Measurements from ENCODE around the gene SURF1. TPM values are rescaled to one million over a fixed set of nuclear protein-coding genes. Genes with fewer than 3 reads are reported as not detected.
A peak's percentile ranks its signal among the peaks of the same experiment; 100 is the strongest.

SURF1 gene
- polyA plus RNA-seq, 1 experiment = 46.1 TPM

DNA sequence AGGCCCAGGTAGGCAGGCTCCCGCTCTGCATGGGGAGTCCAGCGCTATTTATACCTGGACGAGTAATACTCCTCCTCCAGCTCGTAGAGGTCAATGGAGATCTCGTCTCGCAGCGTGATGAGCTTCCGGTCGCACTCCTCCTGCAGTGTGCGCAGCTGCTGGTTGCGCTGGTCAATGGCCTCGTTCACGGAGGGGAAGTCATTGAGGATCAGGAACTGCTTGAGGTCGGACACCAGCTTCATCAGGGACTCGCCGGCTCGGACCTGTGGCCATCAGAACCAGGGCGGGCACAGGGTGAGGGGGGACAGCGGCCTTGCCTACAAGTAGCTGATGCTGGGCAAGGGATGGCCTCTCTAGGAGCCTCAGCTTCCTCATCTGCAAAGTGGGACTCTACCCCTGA is 12.2 kb downstream of the SURF1 start:
- TF ChIP-seq, protein P1, sequence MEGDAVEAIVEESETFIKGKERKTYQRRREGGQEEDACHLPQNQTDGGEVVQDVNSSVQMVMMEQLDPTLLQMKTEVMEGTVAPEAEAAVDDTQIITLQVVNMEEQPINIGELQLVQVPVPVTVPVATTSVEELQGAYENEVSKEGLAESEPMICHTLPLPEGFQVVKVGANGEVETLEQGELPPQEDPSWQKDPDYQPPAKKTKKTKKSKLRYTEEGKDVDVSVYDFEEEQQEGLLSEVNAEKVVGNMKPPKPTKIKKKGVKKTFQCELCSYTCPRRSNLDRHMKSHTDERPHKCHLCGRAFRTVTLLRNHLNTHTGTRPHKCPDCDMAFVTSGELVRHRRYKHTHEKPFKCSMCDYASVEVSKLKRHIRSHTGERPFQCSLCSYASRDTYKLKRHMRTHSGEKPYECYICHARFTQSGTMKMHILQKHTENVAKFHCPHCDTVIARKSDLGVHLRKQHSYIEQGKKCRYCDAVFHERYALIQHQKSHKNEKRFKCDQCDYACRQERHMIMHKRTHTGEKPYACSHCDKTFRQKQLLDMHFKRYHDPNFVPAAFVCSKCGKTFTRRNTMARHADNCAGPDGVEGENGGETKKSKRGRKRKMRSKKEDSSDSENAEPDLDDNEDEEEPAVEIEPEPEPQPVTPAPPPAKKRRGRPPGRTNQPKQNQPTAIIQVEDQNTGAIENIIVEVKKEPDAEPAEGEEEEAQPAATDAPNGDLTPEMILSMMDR (IDR thresholded peaks at IDR 0.05; ENCODE audit: insufficient read depth, low read depth, low read length) = no peak

DNA sequence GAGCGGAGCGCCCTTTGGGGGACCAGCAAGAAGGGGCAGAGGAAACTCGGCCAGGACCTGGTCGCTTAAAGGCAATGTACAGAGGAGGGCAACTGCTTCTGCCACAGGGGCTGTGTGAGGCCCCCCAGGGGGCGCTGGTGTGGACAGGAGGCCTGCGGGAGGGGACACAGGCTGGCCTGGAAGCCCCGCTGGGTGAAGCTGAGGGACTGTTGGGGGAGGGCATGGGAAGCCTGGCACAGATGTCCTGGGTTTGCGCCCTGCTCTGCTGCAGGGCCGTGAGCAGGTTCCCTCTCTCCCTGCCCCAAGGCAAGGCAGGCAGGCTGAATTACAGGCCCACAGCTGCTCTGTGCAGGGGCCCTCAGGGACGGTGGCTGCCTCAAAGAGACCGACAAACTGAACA is 13.7 kb downstream of the SURF1 start:
- peaks cover 52% of the 10 kb centered on the region for H3K36me3 ChIP-seq (ENCODE audit: control insufficient read depth, insufficient read depth, low read length)
- TF ChIP-seq, protein P1 (IDR thresholded peaks at IDR 0.05; ENCODE audit: insufficient read depth, low read depth, low read length) = peak; percentile 34
- ChIA-PET CTCF (interaction anchor here (1.5 to 4.7 kb wide), 2 partner anchors 12 to 34 kb away, joined by 3 to 13 read pairs; partner anchors contain the start of gene STKLD1), POLR2A (no interaction called here)
- H3K4me3 ChIP-seq (ENCODE audit: low read depth, low read length) = no peak overlapping the region
- no peaks in the 10 kb centered on the region for H3K27me3 ChIP-seq (ENCODE audit: control insufficient read depth, insufficient read depth, low read length)
- no peak for DNase-seq (ENCODE audit: low read depth)

More for the DNA sequence above, 12.2 kb downstream of the SURF1 start:
- no peaks in the 10 kb centered on the region for H3K27me3 ChIP-seq (ENCODE audit: control insufficient read depth, insufficient read depth, low read length)
- no peak overlapping the region for H3K4me3 ChIP-seq (ENCODE audit: low read depth, low read length)
- DNase-seq (ENCODE audit: low read depth) = no peak
- ChIA-PET CTCF (interaction anchor here (4.7 kb wide), 1 partner anchor 14 kb away, joined by 13 read pairs; no protein-coding TSS in a partner anchor), POLR2A (no interaction called here)
- peaks cover 52% of the 10 kb centered on the region for H3K36me3 ChIP-seq (ENCODE audit: control insufficient read depth, insufficient read depth, low read length)

DNA sequence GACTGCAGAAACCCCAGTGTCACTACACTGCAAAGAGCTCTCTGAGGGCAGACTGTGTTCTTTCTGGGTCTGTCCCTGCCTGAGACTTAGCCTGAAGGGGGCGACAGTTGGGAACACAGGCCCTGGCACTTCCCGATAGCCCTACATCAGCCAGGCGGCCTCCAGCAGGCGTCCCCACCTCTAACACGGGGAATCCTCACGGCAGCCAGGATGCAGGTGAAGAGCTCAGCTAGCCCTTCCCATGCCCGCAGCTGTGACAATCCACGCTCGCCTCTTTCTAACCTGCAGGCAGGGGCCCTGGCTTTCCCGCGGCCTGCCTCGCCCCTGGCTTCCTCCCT is 14.2 kb downstream of the SURF1 start:
- CTCF ChIA-PET = interaction anchor here (1.5 to 4.7 kb wide), 2 partner anchors 12 to 35 kb away, joined by 3 to 13 read pairs; partner anchors contain the start of gene STKLD1
- POLR2A ChIA-PET = no interaction called here
- no peaks in the 10 kb centered on the region for H3K27me3 ChIP-seq (ENCODE audit: control insufficient read depth, insufficient read depth, low read length)
- H3K36me3 ChIP-seq (ENCODE audit: control insufficient read depth, insufficient read depth, low read length) = peaks cover 52% of the 10 kb centered on the region
- TF ChIP-seq, protein P1 (IDR thresholded peaks at IDR 0.05; ENCODE audit: insufficient read depth, low read depth, low read length) = peak; percentile 16; the same call in 1 of the 2 replicates
- no peak for DNase-seq (ENCODE audit: low read depth)
- no peak overlapping the region for H3K4me3 ChIP-seq (ENCODE audit: low read depth, low read length)

DNA sequence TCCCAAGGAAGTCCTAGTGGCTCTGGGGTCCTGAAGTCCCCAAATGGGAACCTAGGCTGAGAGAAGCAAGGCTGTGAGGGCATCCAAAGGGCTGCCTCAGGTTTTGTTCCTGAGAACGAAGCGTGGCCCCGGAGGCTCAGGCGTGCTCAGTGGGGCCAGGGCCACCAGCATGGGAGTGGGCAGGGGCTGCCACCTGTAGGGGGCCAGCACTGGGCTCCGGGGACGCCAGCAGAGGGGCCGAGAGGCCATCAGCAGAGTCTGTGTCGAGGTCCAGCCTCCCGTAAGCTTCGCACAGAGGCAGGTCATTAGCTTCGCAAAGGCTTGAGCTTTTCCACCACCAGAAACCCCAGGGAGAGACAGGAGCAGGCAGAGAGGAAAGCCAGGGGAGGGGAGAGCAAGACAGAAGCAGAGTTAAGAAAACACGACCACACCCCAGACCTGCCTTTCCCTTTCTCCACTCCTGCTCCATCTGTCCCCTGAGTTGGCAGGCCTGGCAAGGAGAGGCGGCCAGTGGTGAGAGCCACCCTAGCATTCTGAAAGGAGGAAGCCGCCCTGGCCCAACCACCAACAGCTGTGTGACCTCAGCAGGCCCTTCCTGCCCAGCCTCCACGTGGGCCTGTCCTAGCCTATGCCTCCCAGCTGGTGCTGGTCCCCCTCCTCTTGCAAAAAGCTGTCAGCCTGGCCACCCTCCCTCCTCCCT is 14.8 kb downstream of the SURF1 start:
- ChIA-PET CTCF (interaction anchor here (1.4 to 4.7 kb wide), 3 partner anchors 11 to 155 kb away, joined by 3 to 13 read pairs (median 3); partner anchors contain the start of gene STKLD1), POLR2A (no interaction called here)
- peaks cover 52% of the 10 kb centered on the region for H3K36me3 ChIP-seq (ENCODE audit: control insufficient read depth, insufficient read depth, low read length)
- TF ChIP-seq, protein P1 (IDR thresholded peaks at IDR 0.05; ENCODE audit: insufficient read depth, low read depth, low read length) = no peak
- no peak for DNase-seq (ENCODE audit: low read depth)
- no peak overlapping the region for H3K4me3 ChIP-seq (ENCODE audit: low read depth, low read length)
- H3K27me3 ChIP-seq (ENCODE audit: control insufficient read depth, insufficient read depth, low read length) = no peaks in the 10 kb centered on the region

DNA sequence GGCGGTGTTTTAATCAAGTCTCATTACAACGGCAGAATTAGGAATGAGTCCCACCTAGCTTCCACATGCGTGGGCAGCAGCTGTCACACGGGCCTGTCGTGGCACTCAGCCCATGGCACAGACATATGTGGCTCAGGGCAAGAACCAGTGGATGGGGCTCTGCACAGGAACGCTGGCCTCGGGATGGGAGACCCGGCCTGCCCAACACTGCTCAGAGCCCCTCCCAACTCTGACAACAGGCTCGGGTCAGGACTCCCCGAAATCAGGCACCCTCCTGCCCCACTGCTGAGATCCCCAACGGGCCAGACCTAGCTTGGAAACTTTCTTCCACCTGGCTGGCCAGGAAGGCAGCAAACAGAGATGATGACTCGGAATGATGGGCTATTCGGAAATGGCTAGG is 15.4 kb downstream of the SURF1 start:
- no peaks in the 10 kb centered on the region for H3K27me3 ChIP-seq (ENCODE audit: control insufficient read depth, insufficient read depth, low read length)
- no peak for DNase-seq (ENCODE audit: low read depth)
- CTCF ChIA-PET = interaction anchor here (1.3 to 4.7 kb wide), 4 partner anchors 10 to 154 kb away, joined by 3 to 13 read pairs (median 3); partner anchors contain the start of gene STKLD1
- TF ChIP-seq, protein P1 (IDR thresholded peaks at IDR 0.05; ENCODE audit: insufficient read depth, low read depth, low read length) = no peak
- no peak overlapping the region for H3K4me3 ChIP-seq (ENCODE audit: low read depth, low read length)
- H3K36me3 ChIP-seq (ENCODE audit: control insufficient read depth, insufficient read depth, low read length) = peaks cover 52% of the 10 kb centered on the region
- POLR2A ChIA-PET = no interaction called here

All from BJ (cell line).